ENCODE results near the gene VPS18. TPM values are rescaled to one million over a fixed set of nuclear protein-coding genes. Genes with fewer than 3 reads are reported as not detected.

The VPS18 gene
- total RNA-seq, 6 experiments from 2014 or later: 27.7 to 33.1 (median 31.2) TPM

DNA sequence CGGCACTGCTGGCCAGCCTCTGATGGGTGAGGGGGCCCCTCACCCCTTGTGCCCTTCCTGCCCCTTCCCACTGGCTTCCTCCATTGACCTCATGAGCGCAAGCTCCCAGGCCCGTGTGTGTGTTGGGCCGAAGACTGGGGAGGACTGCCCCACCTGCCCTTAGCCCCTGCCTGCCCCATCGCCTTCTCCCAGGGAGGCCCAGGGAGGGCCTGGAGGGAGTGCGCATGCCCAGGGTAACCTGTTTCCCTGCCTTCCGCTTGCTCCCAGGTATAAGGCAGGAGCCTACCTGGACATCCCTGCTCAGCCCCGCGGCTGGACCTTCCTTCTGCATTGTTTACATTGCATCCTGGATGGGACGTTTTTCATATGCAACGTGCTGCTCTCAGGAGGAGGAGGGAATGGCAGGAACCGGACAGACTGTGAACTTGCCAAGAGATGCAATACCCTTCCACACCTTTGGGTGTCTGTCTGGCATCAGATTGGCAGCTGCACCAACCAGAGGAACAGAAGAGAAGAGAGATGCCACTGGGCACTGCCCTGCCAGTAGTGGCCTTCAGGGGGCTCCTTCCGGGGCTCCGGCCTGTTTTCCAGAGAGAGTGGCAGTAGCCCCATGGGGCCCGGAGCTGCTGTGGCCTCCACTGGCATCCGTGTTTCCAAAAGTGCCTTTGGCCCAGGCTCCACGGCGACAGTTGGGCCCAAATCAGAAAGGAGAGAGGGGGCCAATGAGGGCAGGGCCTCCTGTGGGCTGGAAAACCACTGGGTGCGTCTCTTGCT lies 43.7 kb downstream of the VPS18 start:
- no peak overlapping the region for H3K4me3 Mint-ChIP-seq
- no peaks in the 10 kb centered on the region for H3K9me3 Mint-ChIP-seq
- no peak overlapping the region for H3K27ac Mint-ChIP-seq
- DNase-seq: peak; percentile 58
- H3K4me1 Mint-ChIP-seq (ENCODE audit: low read depth): peaks cover 30% of the 10 kb centered on the region
- no peaks in the 10 kb centered on the region for H3K36me3 Mint-ChIP-seq (ENCODE audit: low read depth)
- H3K27me3 Mint-ChIP-seq (ENCODE audit: insufficient read depth): no peaks in the 10 kb centered on the region; the same call in 1 of the 2 replicates
- peak; percentile 68 for TF ChIP-seq CTCF (IDR thresholded peaks at IDR 0.05)

- H3K4me3 Mint-ChIP-seq: no peak overlapping the region
- H3K9me3 Mint-ChIP-seq: no peaks in the 10 kb centered on the region
- no peak overlapping the region for H3K27ac Mint-ChIP-seq
- peaks cover 32% of the 10 kb centered on the region for H3K4me1 Mint-ChIP-seq (ENCODE audit: low read depth)
- no peaks in the 10 kb centered on the region for H3K36me3 Mint-ChIP-seq (ENCODE audit: low read depth)
- no peak for DNase-seq
- no peak for TF ChIP-seq CTCF (IDR thresholded peaks at IDR 0.05)
- no peaks in the 10 kb centered on the region; the same call in 1 of the 2 replicates for H3K27me3 Mint-ChIP-seq (ENCODE audit: insufficient read depth)
Measured at GRCh38 chr15:40938536-40938870, 44.3 kb downstream of the VPS18 start.

GRCh38 chr15:40940296-40940801 lies 46.1 kb downstream of the VPS18 start:
- peak overlapping the region; percentile 94 for H3K27ac Mint-ChIP-seq
- TF ChIP-seq CTCF (IDR thresholded peaks at IDR 0.05): no peak
- H3K4me3 Mint-ChIP-seq: peak overlapping the region; percentile 81
- DNase-seq: no peak
- peaks cover 1% of the 10 kb centered on the region; the same call in 1 of the 2 replicates for H3K27me3 Mint-ChIP-seq (ENCODE audit: insufficient read depth)
- H3K36me3 Mint-ChIP-seq (ENCODE audit: low read depth): no peaks in the 10 kb centered on the region
- H3K4me1 Mint-ChIP-seq (ENCODE audit: low read depth): peaks cover 32% of the 10 kb centered on the region
- H3K9me3 Mint-ChIP-seq: no peaks in the 10 kb centered on the region

GRCh38 chr15:40941068-40941527 lies 46.8 kb downstream of the VPS18 start:
- TF ChIP-seq CTCF (IDR thresholded peaks at IDR 0.05): no peak
- no peak for DNase-seq
- Mint-ChIP-seq H3K36me3 (ENCODE audit: low read depth) (no peaks in the 10 kb centered on the region), H3K4me1 (ENCODE audit: low read depth) (peaks cover 32% of the 10 kb centered on the region), H3K4me3 (peak overlapping the region; percentile 81), H3K9me3 (no peaks in the 10 kb centered on the region), H3K27ac (peak overlapping the region; percentile 94), H3K27me3 (ENCODE audit: insufficient read depth) (peaks cover 1% of the 10 kb centered on the region; the same call in 1 of the 2 replicates)

GRCh38 chr15:40941528-40942336 lies 47.5 kb downstream of the VPS18 start:
- Mint-ChIP-seq H3K27me3 (ENCODE audit: insufficient read depth) (peaks cover 1% of the 10 kb centered on the region; the same call in 1 of the 2 replicates), H3K27ac (peak overlapping the region; percentile 94), H3K4me1 (ENCODE audit: low read depth) (peaks cover 32% of the 10 kb centered on the region), H3K36me3 (ENCODE audit: low read depth) (no peaks in the 10 kb centered on the region), H3K9me3 (no peaks in the 10 kb centered on the region), H3K4me3 (peak overlapping the region; percentile 81)
- peak; percentile 73 for TF ChIP-seq CTCF (IDR thresholded peaks at IDR 0.05)
- peak; percentile 69 for DNase-seq
